GM19351 (cell line): ENCODE results near the gene IRX5.

ENCODE experiments used
- ATAC-seq: cut with Tn5 transposase; IDR thresholded peaks from one replicate; pipeline ENCODE4 v1.9.1; 2021; ENCODE audit warnings: mild to moderate bottlenecking, moderate library complexity; ENCODE audit not compliant: unreplicated experiment

IRX5 gene

GRCh38 chr16:54930005-54930868 is at the start of gene IRX5:
TSS of gene IRX5 (plus strand) at chr16:54930865. CDS start at chr16:54931199, 334 bp downstream.
- no peak for ATAC-seq

GRCh38 chr16:54882556-54882955 is 48.1 kb upstream of the IRX5 start:
- no peak for ATAC-seq

GRCh38 chr16:54883358-54883757 is 47.3 kb upstream of the IRX5 start:
- no peak for ATAC-seq

- ATAC-seq: no peak
Observed at GRCh38 chr16:54886078-54886477, 44.6 kb upstream of the IRX5 start.

- ATAC-seq: no peak
Observed at GRCh38 chr16:54890381-54890780, 40.3 kb upstream of the IRX5 start.

GRCh38 chr16:54891346-54891745 is 39.3 kb upstream of the IRX5 start:
- no peak for ATAC-seq

GRCh38 chr16:54892981-54893380 is 37.7 kb upstream of the IRX5 start:
- no peak for ATAC-seq

GRCh38 chr16:54897930-54898329 is 32.7 kb upstream of the IRX5 start:
- ATAC-seq: no peak

- no peak for ATAC-seq
Observed at GRCh38 chr16:54901606-54902005, 29.1 kb upstream of the IRX5 start.

- ATAC-seq: no peak
Observed at GRCh38 chr16:54903047-54903446, 27.6 kb upstream of the IRX5 start.

- no peak for ATAC-seq
Observed at GRCh38 chr16:54911079-54911478, 19.6 kb upstream of the IRX5 start.

GRCh38 chr16:54912720-54913119 is 17.9 kb upstream of the IRX5 start:
- ATAC-seq: no peak

- no peak for ATAC-seq
Observed at GRCh38 chr16:54921206-54921824, 9.3 kb upstream of the IRX5 start.

GRCh38 chr16:54923055-54923473 is 7.6 kb upstream of the IRX5 start:
- ATAC-seq: no peak

- ATAC-seq: no peak
Observed at GRCh38 chr16:54923988-54924387, 6.7 kb upstream of the IRX5 start.

GRCh38 chr16:54926166-54926838 is 4.4 kb upstream of the IRX5 start:
- no peak for ATAC-seq

GRCh38 chr16:54927125-54928015 is 3.3 kb upstream of the IRX5 start:
- ATAC-seq: no peak

- ATAC-seq: no peak
Observed at GRCh38 chr16:54928016-54928356, 2.7 kb upstream of the IRX5 start.

GRCh38 chr16:54928411-54929089 is 2.1 kb upstream of the IRX5 start:
- peak; percentile 39 for ATAC-seq
